GM18951 (cell line): Measurements from ENCODE around the gene DDX50.
"Not testable (repeated sequence)": the region's sequence is repeated elsewhere in the genome, so short reads cannot be mapped to it uniquely, and the experiment has no call there.

ENCODE experiments used
- POLR2A ChIP-seq: IDR thresholded peaks from 4 replicates; pipeline ENCODE4 v1.6.1; 2011; ENCODE audit warnings: mild to moderate bottlenecking; ENCODE audit not compliant: insufficient read length, insufficient read depth; ENCODE audit errors: extremely low read depth
- in situ Hi-C: fragments of 300-500 bp; cut with MboI; formaldehyde crosslinking; loops from one replicate; pipeline ENCODE4 v1.12.0; 2022; ENCODE audit warnings: low sequenced_read_pairs, mixed read lengths, inconsistent platforms; ENCODE audit not compliant: unreplicated experiment

The DDX50 gene

DNA sequence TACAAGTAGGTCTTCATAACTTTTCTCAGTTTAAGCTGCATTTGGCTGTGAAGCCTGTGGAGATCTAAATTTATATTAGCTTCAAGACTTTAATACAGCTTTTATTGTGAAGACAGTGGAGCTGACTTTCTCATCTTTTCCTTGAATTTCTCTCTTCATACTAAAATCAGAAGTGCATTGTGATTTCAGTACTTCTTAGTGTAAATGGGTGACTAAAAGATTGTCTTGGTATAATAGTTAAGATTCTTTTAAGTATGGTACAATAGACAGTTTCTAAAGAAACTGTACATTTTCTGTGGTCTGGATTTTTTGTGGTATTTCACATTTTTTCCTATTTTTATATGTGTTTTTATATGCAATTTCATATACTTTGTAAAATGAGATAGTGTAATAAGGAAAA is 33.9 kb downstream of the DDX50 start:
- TF ChIP-seq POLR2A, result no peak
- in situ Hi-C loops, result no loop called here

DNA sequence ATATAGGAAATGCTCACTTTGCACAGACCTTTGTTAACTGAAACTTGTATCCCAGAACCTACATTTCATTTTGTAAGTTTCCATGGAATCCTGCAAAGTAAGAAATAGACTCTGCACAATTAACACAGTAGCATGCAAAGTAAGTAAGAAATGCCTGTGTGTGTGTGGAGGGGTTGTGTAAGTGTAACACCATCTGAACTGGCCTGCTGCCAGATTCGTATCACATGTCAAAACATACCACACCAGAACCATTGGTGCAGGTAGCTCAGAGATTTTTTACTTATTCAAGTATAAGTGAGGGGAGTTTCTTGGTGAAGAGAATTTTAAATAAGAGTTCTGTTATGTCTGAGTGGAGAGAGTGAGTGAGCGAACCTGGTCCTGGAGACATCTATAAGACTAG is 37.0 kb downstream of the DDX50 start:
- TF ChIP-seq POLR2A, result no peak
- in situ Hi-C loops, result no loop called here

DNA sequence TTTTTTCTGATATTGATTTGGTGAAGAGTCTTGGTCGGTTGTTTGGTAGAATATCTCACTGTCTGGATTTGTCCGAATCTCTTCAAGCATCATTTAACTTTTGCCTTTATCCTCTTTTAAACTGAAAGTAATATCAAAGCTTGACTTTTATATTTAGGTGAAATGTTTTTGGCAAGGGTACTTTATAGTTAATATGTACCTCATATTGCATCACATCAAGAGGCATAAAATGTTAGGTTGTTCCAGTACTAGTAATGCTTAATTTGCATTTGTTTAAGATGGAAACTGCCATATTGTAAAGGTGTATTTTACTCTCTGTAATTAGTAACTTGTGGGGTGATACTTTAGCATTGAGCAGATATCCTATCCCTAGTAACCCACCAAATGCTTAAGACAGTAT is 37.8 kb downstream of the DDX50 start:
- in situ Hi-C loops, result no loop called here
- no peak for TF ChIP-seq POLR2A

DNA sequence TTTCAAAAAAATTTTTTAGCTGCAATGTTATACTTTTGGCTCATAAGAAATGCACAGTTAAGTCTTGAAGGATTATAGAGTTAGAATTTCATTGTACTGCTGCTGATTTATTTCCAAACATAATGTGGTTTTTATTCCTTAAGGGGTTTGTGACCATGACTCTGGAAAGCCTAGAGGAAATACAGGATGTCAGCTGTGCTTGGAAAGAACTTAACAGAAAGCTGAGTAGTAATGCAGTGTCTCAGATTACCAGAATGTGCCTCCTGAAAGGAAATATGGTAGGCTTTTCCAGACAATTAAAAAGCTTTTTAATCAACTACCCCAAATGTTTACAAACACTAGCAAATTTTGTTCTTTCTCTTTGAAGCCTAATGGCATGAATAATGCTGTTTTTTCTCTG is 39.8 kb downstream of the DDX50 start:
- in situ Hi-C loops, result not testable (repeated sequence)

DNA sequence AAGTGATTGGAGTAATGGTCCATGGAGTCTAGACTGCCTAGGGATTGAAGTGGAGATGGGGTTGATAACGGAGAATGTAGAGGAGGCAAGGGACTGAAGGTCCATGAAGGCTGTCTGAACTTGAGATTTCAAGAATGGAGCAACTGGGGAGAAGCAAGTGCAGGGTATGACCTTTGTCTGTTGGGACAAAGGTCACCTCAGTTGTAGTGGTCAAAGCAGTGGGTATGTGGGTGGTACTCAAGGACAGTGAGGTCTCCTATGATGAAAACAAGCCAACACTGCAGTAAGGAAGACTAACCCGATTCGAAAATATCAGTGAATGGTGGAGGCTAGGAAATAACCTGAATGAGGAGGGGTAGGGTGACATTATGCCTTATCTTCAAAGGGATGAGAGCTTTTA is 49.5 kb downstream of the DDX50 start:
- in situ Hi-C loops, result no loop called here
- no peak for TF ChIP-seq POLR2A

DNA sequence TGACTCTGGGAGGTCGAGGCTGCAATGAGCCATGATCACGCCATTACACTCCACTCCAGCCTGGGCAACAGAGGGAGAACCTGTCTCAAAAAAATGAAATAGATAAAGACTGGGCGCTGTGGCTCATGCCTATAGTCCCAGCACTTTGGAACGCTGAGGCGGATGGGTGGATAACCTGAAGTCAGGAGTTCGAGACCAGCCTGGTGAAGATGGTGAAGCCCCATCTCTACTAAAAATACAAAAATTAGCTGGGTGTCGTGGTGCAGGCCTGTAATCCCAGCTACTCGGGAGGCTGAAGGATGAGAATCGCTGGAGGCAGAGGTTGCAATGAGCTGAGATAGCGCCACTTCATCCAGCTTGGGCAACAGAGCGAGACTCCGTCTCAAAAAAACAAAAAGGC is 53.8 kb downstream of the DDX50 start:
- TF ChIP-seq POLR2A, result no peak
- in situ Hi-C loops, result no loop called here

DNA sequence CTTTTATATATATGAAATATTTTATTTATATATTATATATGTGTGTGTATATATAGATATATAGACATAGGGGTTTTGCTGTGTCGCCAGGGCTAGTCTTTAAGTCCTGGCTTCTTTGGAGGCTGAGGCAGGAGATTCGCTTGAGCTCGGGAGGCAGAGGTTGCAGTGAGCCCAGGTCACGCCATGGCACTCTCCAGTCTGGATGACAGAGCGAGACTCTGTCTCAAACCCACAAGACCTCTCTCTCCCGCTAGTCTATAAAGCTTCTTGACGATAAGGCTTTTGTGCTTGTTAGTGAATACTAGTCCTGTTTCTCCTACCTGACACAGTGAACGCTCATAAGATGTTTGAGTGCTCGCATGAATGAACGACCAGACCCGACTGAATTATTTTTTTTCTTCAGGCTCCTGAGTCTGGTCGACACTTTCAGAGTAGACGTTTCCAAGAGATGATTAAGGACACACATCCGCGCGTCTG is 54.3 kb downstream of the DDX50 start:
- no peak for TF ChIP-seq POLR2A
- in situ Hi-C loops, result no loop called here

DNA sequence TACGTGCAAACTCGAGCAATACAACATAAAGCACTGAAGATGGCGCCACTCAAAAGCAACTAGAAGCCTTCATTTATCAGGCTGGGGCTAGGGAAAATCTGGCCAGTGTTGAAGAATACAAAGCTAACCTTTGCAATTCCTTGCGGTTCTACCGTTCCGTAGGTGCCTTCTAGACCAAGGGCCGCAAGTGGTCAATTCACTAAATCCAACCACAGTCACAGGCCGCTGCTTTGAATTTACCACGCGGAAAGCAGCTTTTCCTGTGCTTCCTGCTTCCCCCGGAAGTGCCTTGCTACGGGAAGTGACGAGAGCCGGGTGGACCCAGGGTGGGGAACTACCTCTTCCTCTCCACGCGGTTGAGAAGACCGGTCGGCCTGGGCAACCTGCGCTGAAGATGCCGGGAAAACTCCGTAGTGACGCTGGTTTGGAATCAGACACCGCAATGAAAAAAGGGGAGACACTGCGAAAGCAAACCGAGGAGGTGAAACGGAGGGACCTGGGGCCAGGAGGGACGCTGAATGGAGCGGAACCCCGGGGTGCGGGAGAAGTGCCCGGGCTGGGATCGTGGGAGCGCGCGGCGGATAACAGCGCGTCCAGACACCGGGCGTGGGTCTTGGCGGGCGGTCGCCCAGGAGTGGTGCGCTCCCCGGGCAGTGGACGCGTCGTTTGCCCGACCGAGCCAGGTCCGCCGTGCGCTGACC is 54.9 kb downstream of the DDX50 start, which contains the start of gene DDX21:
Gene DDX21, plus strand, starts transcription at position 339 of the 701 bp plus-strand sequence. Its CDS starts 56 bp downstream, at position 395.
- TF ChIP-seq POLR2A, result peak; percentile 82
- in situ Hi-C loops, result no loop called here

DNA sequence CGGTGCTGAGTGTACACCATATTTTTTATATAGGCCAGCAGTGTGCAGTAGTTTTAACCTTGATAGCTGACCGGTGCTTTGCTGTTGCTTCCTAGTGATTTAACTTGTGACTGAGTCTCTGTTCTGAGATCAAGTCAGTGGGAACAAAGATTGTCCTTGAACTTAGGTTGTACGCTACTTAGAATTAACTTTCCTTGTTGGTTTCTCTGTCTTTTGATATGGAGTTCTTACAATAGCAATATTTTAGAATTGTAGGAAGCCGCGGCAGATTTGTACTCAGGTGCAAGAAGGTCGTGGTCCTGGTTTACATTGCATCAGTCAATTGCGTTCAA is 56.1 kb downstream of the DDX50 start:
- TF ChIP-seq POLR2A, result no peak
- in situ Hi-C loops, result no loop called here

DNA sequence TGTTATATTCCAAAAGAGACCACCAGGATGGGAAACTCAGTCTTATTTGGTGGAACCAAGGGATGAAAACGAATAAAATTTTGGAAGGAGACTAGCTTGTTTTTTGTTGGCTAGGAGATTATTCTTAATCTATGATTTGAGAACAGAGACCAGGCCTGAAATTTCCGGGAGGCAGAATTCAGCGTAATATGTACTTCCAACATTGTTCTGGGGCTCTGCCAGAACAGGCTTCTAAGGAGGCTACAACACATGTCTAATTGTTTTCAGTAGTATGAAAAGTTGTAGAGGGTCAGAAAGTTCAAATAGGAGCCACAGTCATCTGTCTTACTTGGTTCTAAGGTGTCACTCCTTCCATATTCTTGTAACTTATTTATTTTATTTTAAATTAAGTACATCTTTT is 56.5 kb downstream of the DDX50 start:
- no peak for TF ChIP-seq POLR2A
- in situ Hi-C loops, result no loop called here

DNA sequence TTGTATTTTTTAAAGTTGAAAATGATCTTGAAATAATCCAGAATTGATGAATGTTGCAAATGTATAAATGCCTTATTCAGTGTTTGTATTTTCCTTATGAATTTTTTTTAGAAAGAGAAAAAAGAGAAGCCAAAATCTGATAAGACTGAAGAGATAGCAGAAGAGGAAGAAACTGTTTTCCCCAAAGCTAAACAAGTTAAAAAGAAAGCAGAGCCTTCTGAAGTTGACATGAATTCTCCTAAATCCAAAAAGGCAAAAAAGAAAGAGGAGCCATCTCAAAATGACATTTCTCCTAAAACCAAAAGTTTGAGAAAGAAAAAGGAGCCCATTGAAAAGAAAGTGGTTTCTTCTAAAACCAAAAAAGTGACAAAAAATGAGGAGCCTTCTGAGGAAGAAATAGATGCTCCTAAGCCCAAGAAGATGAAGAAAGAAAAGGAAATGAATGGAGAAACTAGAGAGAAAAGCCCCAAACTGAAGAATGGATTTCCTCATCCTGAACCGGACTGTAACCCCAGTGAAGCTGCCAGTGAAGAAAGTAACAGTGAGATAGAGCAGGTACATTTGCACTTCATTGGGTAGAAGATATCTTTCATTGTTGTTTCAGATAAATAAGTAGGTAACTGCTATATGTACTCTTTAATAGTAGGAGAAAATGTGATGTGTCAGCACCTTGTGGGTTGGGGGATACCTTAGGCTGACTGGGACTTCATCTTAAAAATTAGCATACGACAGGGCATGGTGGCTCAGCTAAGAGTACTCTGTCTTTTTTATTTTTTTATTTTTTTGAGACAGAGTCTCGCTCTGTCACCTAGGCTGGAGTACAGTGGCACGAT is 58.8 kb downstream of the DDX50 start:
- no peak for TF ChIP-seq POLR2A
- in situ Hi-C loops, result no loop called here

DNA sequence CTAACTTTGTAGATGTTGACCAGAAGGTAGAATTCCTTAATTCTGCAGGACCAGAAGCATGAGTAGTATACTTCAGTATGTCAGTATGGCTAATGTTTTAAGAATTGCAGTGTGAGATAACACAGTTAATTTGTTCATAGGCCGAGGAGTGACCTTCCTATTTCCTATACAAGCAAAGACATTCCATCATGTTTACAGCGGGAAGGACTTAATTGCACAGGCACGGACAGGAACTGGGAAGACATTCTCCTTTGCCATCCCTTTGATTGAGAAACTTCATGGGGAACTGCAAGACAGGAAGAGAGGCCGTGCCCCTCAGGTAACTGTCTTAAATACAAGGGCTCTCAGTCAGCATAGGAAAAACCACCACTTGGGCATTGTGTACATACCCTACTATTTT is 62.0 kb downstream of the DDX50 start:
- TF ChIP-seq POLR2A, result no peak
- in situ Hi-C loops, result no loop called here

DNA sequence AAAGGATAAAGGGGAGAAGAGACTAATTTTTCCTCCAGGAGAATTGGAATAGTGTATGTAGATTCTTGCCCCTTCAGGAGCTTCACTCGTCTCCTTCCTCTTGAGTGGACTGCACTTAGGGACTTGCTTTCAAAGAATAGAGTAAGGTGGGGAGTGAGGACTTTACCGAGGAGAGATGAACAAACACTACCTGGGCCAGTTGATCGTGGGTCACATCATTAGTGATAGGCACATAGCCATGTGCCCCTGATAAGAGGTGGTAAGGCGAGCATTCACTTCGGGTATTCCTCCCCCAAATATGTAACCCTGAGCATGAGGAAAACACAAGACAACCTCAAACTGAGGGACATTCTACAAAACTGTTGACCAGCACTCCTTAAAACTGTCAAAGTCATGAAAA is 72.9 kb downstream of the DDX50 start:
- in situ Hi-C loops, result no loop called here
- TF ChIP-seq POLR2A, result no peak

DNA sequence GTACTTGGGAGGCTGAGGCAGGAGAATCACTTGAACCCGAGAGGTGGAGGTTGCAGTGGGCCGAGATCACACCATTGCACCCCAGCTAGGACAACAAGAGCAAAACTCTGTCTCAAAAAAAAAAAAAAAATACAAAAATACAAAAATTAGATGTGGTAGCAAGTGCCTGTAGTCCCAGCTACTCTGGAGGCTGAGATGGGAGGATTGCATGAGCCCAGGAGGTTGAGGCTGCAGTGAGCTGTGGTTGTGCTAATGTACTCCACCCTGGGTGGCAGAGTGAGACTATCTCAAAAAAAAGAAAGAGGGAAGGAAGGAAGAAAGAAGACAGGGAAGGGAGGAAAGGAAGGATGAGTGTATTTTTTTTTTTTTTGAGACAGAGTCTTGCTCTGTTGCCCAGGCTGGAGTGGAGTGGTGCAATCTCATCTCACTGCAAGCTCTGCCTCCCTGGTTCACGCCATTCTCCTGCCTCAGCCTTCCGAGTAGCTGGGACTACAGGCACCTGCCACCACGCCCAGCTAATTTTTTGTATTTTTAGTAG is 74.9 kb downstream of the DDX50 start:
- in situ Hi-C loops, result loop anchor here (25.0 kb wide), 1 partner anchor 411 kb away; no protein-coding TSS in a partner anchor

DNA sequence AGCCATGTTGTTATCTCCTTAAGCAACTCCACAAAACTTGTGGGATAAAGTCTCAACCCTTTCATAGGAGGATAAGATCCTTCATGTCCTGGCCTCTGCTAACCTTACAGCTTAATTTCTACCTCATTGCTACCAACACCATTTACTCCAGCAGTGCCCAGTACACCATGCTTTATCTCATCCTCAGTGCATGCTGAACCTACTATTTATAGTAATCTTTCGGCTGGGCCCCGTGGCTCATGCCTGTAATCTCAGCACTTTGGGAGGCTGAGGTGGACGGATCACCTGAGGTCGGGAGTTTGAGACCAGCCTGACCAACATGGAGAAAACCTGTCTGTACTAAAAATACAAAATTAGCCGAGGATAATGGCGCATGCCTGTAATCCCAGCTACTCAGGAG is 78.6 kb downstream of the DDX50 start:
- in situ Hi-C loops, result loop anchor here (25.0 kb wide), 1 partner anchor 408 kb away; no protein-coding TSS in a partner anchor
